ENCODE results near the gene CHAD. TPM values are rescaled to one million over a fixed set of nuclear protein-coding genes. Genes with fewer than 3 reads are reported as not detected.

CHAD gene
- total and polyA plus RNA-seq, 2 of the 13 experiments (the other 11 are each of a cell fraction or from before 2014, with no cell fraction given) = 1.4 TPM; not detected in 1

- TF ChIP-seq ZBTB40 (IDR thresholded peaks at IDR 0.05) (no peak), ZBTB40 (CRISPR knock-in tag; IDR thresholded peaks at IDR 0.05) (peak; percentile 27; the same call in 1 of the 2 replicates), MNT (IDR thresholded peaks at IDR 0.05) (no peak), RBAK (CRISPR knock-in tag; IDR thresholded peaks at IDR 0.05) (no peak), POLR2AphosphoS2 (IDR thresholded peaks at IDR 0.05; ENCODE audit: low read depth, low read length) (no peak), ZNF549 (CRISPR knock-in tag; IDR thresholded peaks at IDR 0.05) (no peak), GLI4 (CRISPR knock-in tag; IDR thresholded peaks at IDR 0.05; ENCODE audit: borderline replicate concordance) (no peak), JUN (CRISPR knock-in tag; IDR thresholded peaks at IDR 0.05) (no peak), RFX3 (CRISPR knock-in tag; IDR thresholded peaks at IDR 0.05) (no peak; the same call in 1 of the 2 replicates), ARNT (IDR thresholded peaks at IDR 0.05) (no peak), ZNF18 (CRISPR knock-in tag; IDR thresholded peaks at IDR 0.05; ENCODE audit: insufficient replicate concordance) (peak; percentile 20), ZNF572 (CRISPR knock-in tag; IDR thresholded peaks at IDR 0.05) (no peak; the same call in 1 of the 2 replicates), BORCS8-MEF2B (CRISPR knock-in tag; IDR thresholded peaks at IDR 0.05) (no peak; the same call in 1 of the 2 replicates), ZNF562 (CRISPR knock-in tag; IDR thresholded peaks at IDR 0.05; ENCODE audit: borderline replicate concordance) (no peak), YY1 (IDR thresholded peaks at IDR 0.05; ENCODE audit: insufficient read depth, insufficient replicate concordance, low read depth, low read length) (peak; percentile 82), SKI (IDR thresholded peaks at IDR 0.05; ENCODE audit: partially characterized antibody) (peak; percentile 25)
Measured at GRCh38 chr17:50425682-50426471, 42.8 kb downstream of the CHAD start, which contains the start of gene ACSF2 (continued).
